Measurements from ENCODE around the gene DTX1.

GRCh38 chr12:113060336-113060960 lies 3.9 kb downstream of the DTX1 start:
- TF ChIP-seq L3MBTL2 (conservative IDR thresholded peaks at IDR 0.05): no peak
- no peak for TF ChIP-seq SP1 (IDR thresholded peaks at IDR 0.05)
- TF ChIP-seq, protein P1, sequence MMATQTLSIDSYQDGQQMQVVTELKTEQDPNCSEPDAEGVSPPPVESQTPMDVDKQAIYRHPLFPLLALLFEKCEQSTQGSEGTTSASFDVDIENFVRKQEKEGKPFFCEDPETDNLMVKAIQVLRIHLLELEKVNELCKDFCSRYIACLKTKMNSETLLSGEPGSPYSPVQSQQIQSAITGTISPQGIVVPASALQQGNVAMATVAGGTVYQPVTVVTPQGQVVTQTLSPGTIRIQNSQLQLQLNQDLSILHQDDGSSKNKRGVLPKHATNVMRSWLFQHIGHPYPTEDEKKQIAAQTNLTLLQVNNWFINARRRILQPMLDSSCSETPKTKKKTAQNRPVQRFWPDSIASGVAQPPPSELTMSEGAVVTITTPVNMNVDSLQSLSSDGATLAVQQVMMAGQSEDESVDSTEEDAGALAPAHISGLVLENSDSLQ (IDR thresholded peaks at IDR 0.05): no peak
- no peak for TF ChIP-seq ELF4 (IDR thresholded peaks at IDR 0.05)
- TF ChIP-seq ZNF384 (IDR thresholded peaks at IDR 0.05): no peak
- TF ChIP-seq TARDBP (IDR thresholded peaks at IDR 0.05): no peak
- no peak for TF ChIP-seq SUZ12 (IDR thresholded peaks at IDR 0.05)
- no peak for TF ChIP-seq FOXK2 (IDR thresholded peaks at IDR 0.05)
